GM21576 (cell line): Measurements from ENCODE around the gene CREB5.

ENCODE experiments used
- ATAC-seq: cut with Tn5 transposase; IDR thresholded peaks from one replicate; pipeline ENCODE4 v1.9.1; 2021; ENCODE audit warnings: mild to moderate bottlenecking, moderate library complexity; ENCODE audit not compliant: unreplicated experiment

Gene CREB5

GRCh38 chr7:28474282-28474638 lies 61.9 kb downstream of the CREB5 start:
- no peak for ATAC-seq

- ATAC-seq, result no peak
These were observed 62.3 kb downstream of the CREB5 start for GRCh38 chr7:28474640-28475039.

GRCh38 chr7:28477041-28477442 lies 64.7 kb downstream of the CREB5 start:
- no peak for ATAC-seq

GRCh38 chr7:28478656-28479055 lies 66.3 kb downstream of the CREB5 start:
- ATAC-seq, result no peak

GRCh38 chr7:28479507-28479947 lies 67.2 kb downstream of the CREB5 start:
- peak; percentile 82 for ATAC-seq

GRCh38 chr7:28480595-28480994 lies 68.3 kb downstream of the CREB5 start:
- no peak for ATAC-seq

- peak; percentile 53 for ATAC-seq
These were observed 69.0 kb downstream of the CREB5 start for GRCh38 chr7:28481091-28481926.

- no peak for ATAC-seq
These were observed 70.8 kb downstream of the CREB5 start for GRCh38 chr7:28483112-28483511.

GRCh38 chr7:28483908-28484605 lies 71.7 kb downstream of the CREB5 start:
- ATAC-seq, result no peak

GRCh38 chr7:28484606-28484935 lies 72.3 kb downstream of the CREB5 start:
- ATAC-seq, result no peak

- ATAC-seq, result no peak
These were observed 75.2 kb downstream of the CREB5 start for GRCh38 chr7:28487487-28487886.

- no peak for ATAC-seq
These were observed 75.9 kb downstream of the CREB5 start for GRCh38 chr7:28488061-28488791.

GRCh38 chr7:28490831-28491230 lies 78.5 kb downstream of the CREB5 start:
- no peak for ATAC-seq

- ATAC-seq, result no peak
These were observed 81.2 kb downstream of the CREB5 start for GRCh38 chr7:28493477-28493876.

GRCh38 chr7:28497009-28497408 lies 84.7 kb downstream of the CREB5 start:
- ATAC-seq, result no peak

- ATAC-seq, result no peak
These were observed 86.3 kb downstream of the CREB5 start for GRCh38 chr7:28498636-28499035.

- no peak for ATAC-seq
These were observed 87.8 kb downstream of the CREB5 start for GRCh38 chr7:28500138-28500537.

- no peak for ATAC-seq
These were observed 90.1 kb downstream of the CREB5 start for GRCh38 chr7:28502408-28502807.

GRCh38 chr7:28503396-28503795 lies 91.1 kb downstream of the CREB5 start:
- ATAC-seq, result no peak

GRCh38 chr7:28505014-28505413 lies 92.7 kb downstream of the CREB5 start:
- no peak for ATAC-seq

- ATAC-seq, result no peak
These were observed 93.5 kb downstream of the CREB5 start for GRCh38 chr7:28505867-28506266.
